Heart right ventricle (tissue), 16 donors: Measurements from ENCODE around the gene AEBP1. TPM values are rescaled to one million over a fixed set of nuclear protein-coding genes. Genes with fewer than 3 reads are reported as not detected.

Experiments used
- ATAC-seq, 8 donors: fragments of 200-7000 bp; cut with Tn5 transposase; one replicate each; pipeline ENCODE4 v1.9.1; 2020; ENCODE audit warnings: mild to moderate bottlenecking in 8 of 8, moderate library complexity in 8 of 8, moderate number of reproducible peaks in 1 of 8
- DNase-seq, 2 donors: peaks; one replicate each; pipeline ENCODE4 v3.0.0-alpha.2; 2020
- H3K27ac ChIP-seq, 10 donors: fragments of 200-600 bp; sonication (generic) in 2 of 10; one replicate each; pipeline versions ENCODE4 v1.5.0 to v1.8.0; 2020 to 2022; ENCODE audit warnings: mild to moderate bottlenecking in 3 of 10
- H3K27me3 ChIP-seq, 7 donors: fragments of 200-600 bp; one replicate each; pipeline ENCODE4 v1.8.0; 2021 to 2022; ENCODE audit warnings: mild to moderate bottlenecking in 2 of 7
- H3K36me3 ChIP-seq, 9 donors: fragments of 200-600 bp; sonication (generic) in 1 of 9; one replicate each; pipeline versions ENCODE4 v1.5.0 to v1.8.0; 2020 to 2022; ENCODE audit warnings: mild to moderate bottlenecking in 2 of 9
- H3K4me1 ChIP-seq, 9 donors: fragments of 200-600 bp; sonication (generic) in 1 of 9; one replicate each; pipeline versions ENCODE4 v1.5.0 to v1.8.0; 2020 to 2022; ENCODE audit warnings: mild to moderate bottlenecking in 4 of 9
- H3K4me3 ChIP-seq, 10 donors: fragments of 200-600 bp; sonication (generic) in 2 of 10; one replicate each; pipeline versions ENCODE4 v1.5.0 to v1.8.0; 2020 to 2022; ENCODE audit warnings: mild to moderate bottlenecking in 7 of 10, moderate library complexity in 2 of 10
- H3K9me3 ChIP-seq, 11 donors: fragments of 200-600 bp in 10 of 11; sonication (generic) in 2 of 11; one replicate each; pipeline versions ENCODE4 v1.5.0 to v1.8.0; 2013 to 2022; ENCODE audit warnings: mild to moderate bottlenecking in 2 of 11, control low read depth in 1 of 11, moderate library complexity in 1 of 11
- CTCF ChIP-seq, 9 donors: fragments of 200-600 bp; sonication (generic) in 2 of 9; IDR thresholded peaks; one replicate each; pipeline versions ENCODE4 v1.5.0 to v1.8.0; 2021 to 2022; ENCODE audit warnings: antibody characterized with exemption in 9 of 9, mild to moderate bottlenecking in 5 of 9, moderate library complexity in 1 of 9
- WGBS, 2 donors: extraction: QIAGEN DNeasy Blood & Tissue Kit; methylation state at CpG; one replicate each; pipeline ENCODE4 v1.1.7; 2013; ENCODE audit warnings: inconsistent platforms in 1 of 2; 5-methylcytosine and 5-hydroxymethylcytosine counted together
- intact Hi-C, 10 donors: fragments of 100-400 bp; cut with DNase I; formaldehyde crosslinking; loops; one replicate each; pipeline versions ENCODE4 v1.11.1 to v1.14.2; 2022
- polyA plus RNA-seq, 2 donors: library from polyadenylated mRNA; stranded (reverse); fragments of 200-250 nt; gene quantifications; one replicate each; pipeline ENCODE4 v1.2.3, GENCODE V29; 2013
- total RNA-seq, 10 donors: library from RNA; stranded (reverse); fragmentation: NEBNext Ultra II Directional in 3 of 10; extraction: Animal tissue kit (Norgen Biotek cat#: 25700) in 3 of 10; gene quantifications; one replicate each; pipeline versions ENCODE4 v1.2.1 to v1.2.4, GENCODE V29; 2021 to 2023
- donor health status: Arrhythmogenic right ventricular cardiomyopathy.
- donor health status: ischemic (EF 13 %, LVEDD 7.1; RV severe dilation, severe dysfunction).
- donor health status: healthy with polysubstance abuse.
- donor health status: DM: no; HTN: yes; CAD: no.
- donor health status: DM: no; HTN: no; CAD: no.
- donor health status: ischemic (EF 25% LVEDD 6.9; RV normal size, moderate dysfunction).
- donor health status: ischemic (EF 25% LVEDD 5.7; RV mildly dilated, moderate dysfunction).
- donor health status: healthy.
- donor health status: DM: yes; HTN: yes; CAD: no.
- donor health status: Ischemic cardiomyopathy.
- donor health status: ischemic (EF 35%, LVEDD 5.7; RV mildly dilated, moderate dysfunction).
- donor health status: nonischemic (EF 11% LVEDD 7.7; RV severe dilation, severe dysfunction).
- donor health status: DM: yes; HTN: yes; CAD: no.
- donor health status: PGD.
- donor health status: ischemic (EF 29% LVEDD 5.4; RV normal size, mild dysfunction).
- donor health status: nonischemic (EF 23%, LVEDD 6.1; RV moderate dilation, normal function).

Gene AEBP1
- total and polyA plus RNA-seq, 12 donors: 14.1 to 33.7 (median 21.6) TPM

GRCh38 chr7:44145479-44145968 is 41.4 kb downstream of the AEBP1 start:
- ATAC-seq (peak; percentile 4 to 43 (median 22)), DNase-seq (no peak)

GRCh38 chr7:44145969-44146911 is 42.1 kb downstream of the AEBP1 start:
- Histone ChIP-seq H3K9me3 (no peaks in the 10 kb centered on the region), H3K36me3 (no peaks in the 10 kb centered on the region), H3K4me1 (peaks cover 0 to 21% (median 12%) of the 10 kb centered on the region in 9 donors), H3K27me3 (peaks cover 0 to 26% (median 9%) of the 10 kb centered on the region in 7 donors), H3K27ac (no peak overlapping the region), H3K4me3 (peak overlapping the region; percentile 18 to 59 (median 54))
- WGBS, 2 donors: 18 to 27% methylated on average over 59 to 65 of the region's 65 CpGs
- intact Hi-C loops: loop anchor here in 2 of 10 donors (10.0 kb wide), 1 partner anchor 49 kb away; no protein-coding TSS in a partner anchor
- DNase-seq (peak; percentile 79 to 86), ATAC-seq (peak; percentile 83 to 93 (median 91))
- TF ChIP-seq CTCF (IDR thresholded peaks at IDR 0.05): no peak

More at GRCh38 chr7:44145479-44145968, 41.4 kb downstream of the AEBP1 start:
- no peaks in the 10 kb centered on the region for H3K36me3 ChIP-seq
- intact Hi-C loops: loop anchor here in 2 of 10 donors (10.0 kb wide), 1 partner anchor 49 kb away; no protein-coding TSS in a partner anchor
- peaks cover 0 to 26% (median 12%) of the 10 kb centered on the region in 9 donors for H3K4me1 ChIP-seq
- H3K4me3 ChIP-seq: peak overlapping the region; percentile 18 to 59 (median 54)
- peaks cover 0 to 26% (median 9%) of the 10 kb centered on the region in 7 donors for H3K27me3 ChIP-seq
- TF ChIP-seq CTCF (IDR thresholded peaks at IDR 0.05): no peak
- WGBS, 2 donors: 7 to 9% methylated on average over 53 of the region's 53 CpGs
- no peak overlapping the region for H3K27ac ChIP-seq
- no peaks in the 10 kb centered on the region for H3K9me3 ChIP-seq

GRCh38 chr7:44147026-44147991 is 43.2 kb downstream of the AEBP1 start:
- TF ChIP-seq CTCF (IDR thresholded peaks at IDR 0.05): no peak
- intact Hi-C loops: loop anchor here in 2 of 10 donors (10.0 kb wide), 1 partner anchor 47 kb away; no protein-coding TSS in a partner anchor
- peak overlapping the region in 1 of 10 donors; percentile 57 for H3K4me3 ChIP-seq
- peaks cover 0 to 26% (median 9%) of the 10 kb centered on the region in 7 donors for H3K27me3 ChIP-seq
- peak in 1 of 8 donors; percentile 13 for ATAC-seq
- H3K36me3 ChIP-seq: no peaks in the 10 kb centered on the region
- peaks cover 0 to 18% (median 12%) of the 10 kb centered on the region in 9 donors for H3K4me1 ChIP-seq
- 57 to 65% methylated on average over 33 of the region's 33 CpGs for WGBS, 2 donors
- no peaks in the 10 kb centered on the region for H3K9me3 ChIP-seq
- DNase-seq: peak in 1 of 2 donors; percentile 36
- no peak overlapping the region for H3K27ac ChIP-seq
